ENCODE measurements around the gene MORN5. TPM values are rescaled to one million over a fixed set of nuclear protein-coding genes. Genes with fewer than 3 reads are reported as not detected.

MORN5 gene
- polyA plus RNA-seq, 2 of the 4 experiments (the other 2 are of a cell fraction): not detected

DNA sequence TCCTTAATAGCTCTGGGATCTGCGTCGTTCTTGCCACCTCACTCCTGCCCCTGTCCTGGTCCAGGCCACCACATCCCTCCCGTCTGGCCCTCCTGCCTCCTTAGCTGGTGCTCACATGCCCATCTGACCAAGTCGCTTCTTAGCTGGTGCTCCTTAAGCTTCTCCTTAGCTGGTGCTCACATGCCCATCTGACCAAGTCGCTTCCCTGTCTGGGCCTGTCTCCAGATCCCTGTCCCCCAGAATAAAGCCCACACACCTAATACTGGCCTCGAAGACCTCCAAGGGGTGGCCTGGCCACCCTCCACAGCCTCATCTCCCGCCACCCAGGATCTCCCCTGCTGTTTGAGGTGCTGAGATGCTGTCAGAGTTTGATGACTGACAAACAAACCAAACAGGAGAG is 35.2 kb upstream of the MORN5 start:
- ATAC-seq: no peak
- WGBS (ENCODE audit: missing lambda C conversion rate): 48% methylated on average over 6 of the region's 7 CpGs
- POLR2A ChIA-PET: interaction anchor here (2.1 kb wide), 1 partner anchor 140 kb away, joined by 8 read pairs; the partner anchor contains the start of genes MRRF and RBM18

DNA sequence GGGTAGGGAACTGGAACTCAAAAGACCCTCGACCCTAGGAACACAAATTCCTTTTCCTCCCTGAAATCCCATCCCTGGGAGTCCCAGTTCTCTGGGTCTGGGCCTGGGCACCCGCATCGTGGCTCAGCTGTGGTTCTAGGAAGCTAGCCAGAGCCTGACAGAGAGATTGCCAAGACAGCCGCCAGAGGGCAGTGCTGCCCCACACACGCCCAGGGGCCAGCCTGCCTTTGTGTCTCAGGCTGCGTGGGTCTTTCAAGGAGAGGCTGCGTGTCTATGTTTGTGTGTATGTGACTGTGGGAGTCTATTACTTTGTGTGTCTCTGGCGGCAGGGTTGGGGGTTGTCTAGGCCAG is 34.6 kb upstream of the MORN5 start:
- 9% methylated on average over 7 of the region's 8 CpGs for WGBS (ENCODE audit: missing lambda C conversion rate)
- ChIA-PET CTCF (interaction anchor here (0.6 to 20.3 kb wide), 52 partner anchors 9 to 698 kb away, joined by 3 to 541 read pairs (median 5); partner anchors contain the start of genes MORN5, MRRF, NDUFA8 and RBM18), POLR2A (interaction anchor here (2.1 kb wide), 1 partner anchor 139 kb away, joined by 8 read pairs; the partner anchor contains the start of genes MRRF and RBM18)
- peak overlapping the region; percentile 2; the same call in 1 of the 3 replicates for H3K4me2 ChIP-seq
- peak; percentile 71 to 87 for DNase-seq (ENCODE audit: low read depth in 1 of 2, low spot score in 1 of 2)
- no peak overlapping the region for H3K4me3 ChIP-seq
- no peaks in the 10 kb centered on the region for H3K9me3 ChIP-seq
- H3K4me1 ChIP-seq: peaks cover 10% of the 10 kb centered on the region; the same call in 2 of the 3 replicates
- H3K27ac ChIP-seq: peak overlapping the region; percentile 7 to 38; a peak in 2 of 6 replicates
- peak; percentile 83 to 91 for ATAC-seq
- FAIRE-seq: peak; percentile 84
- TF ChIP-seq ZC3H11A (IDR thresholded peaks at IDR 0.05): no peak
- TF ChIP-seq, protein P1, sequence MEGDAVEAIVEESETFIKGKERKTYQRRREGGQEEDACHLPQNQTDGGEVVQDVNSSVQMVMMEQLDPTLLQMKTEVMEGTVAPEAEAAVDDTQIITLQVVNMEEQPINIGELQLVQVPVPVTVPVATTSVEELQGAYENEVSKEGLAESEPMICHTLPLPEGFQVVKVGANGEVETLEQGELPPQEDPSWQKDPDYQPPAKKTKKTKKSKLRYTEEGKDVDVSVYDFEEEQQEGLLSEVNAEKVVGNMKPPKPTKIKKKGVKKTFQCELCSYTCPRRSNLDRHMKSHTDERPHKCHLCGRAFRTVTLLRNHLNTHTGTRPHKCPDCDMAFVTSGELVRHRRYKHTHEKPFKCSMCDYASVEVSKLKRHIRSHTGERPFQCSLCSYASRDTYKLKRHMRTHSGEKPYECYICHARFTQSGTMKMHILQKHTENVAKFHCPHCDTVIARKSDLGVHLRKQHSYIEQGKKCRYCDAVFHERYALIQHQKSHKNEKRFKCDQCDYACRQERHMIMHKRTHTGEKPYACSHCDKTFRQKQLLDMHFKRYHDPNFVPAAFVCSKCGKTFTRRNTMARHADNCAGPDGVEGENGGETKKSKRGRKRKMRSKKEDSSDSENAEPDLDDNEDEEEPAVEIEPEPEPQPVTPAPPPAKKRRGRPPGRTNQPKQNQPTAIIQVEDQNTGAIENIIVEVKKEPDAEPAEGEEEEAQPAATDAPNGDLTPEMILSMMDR (IDR thresholded peaks at IDR 0.05): peak; percentile 95
- no peak for TF ChIP-seq CBX2 (IDR thresholded peaks at IDR 0.05; ENCODE audit: borderline replicate concordance, low read depth)
- no peak for TF ChIP-seq FOSL2 (IDR thresholded peaks at IDR 0.05)
- TF ChIP-seq FOSL2 (CRISPR knock-in tag; IDR thresholded peaks at IDR 0.05): no peak
- no peak for TF ChIP-seq ESRRA (IDR thresholded peaks at IDR 0.05; ENCODE audit: borderline replicate concordance, low read length)
- TF ChIP-seq MAZ (IDR thresholded peaks at IDR 0.05; ENCODE audit: borderline replicate concordance, low read depth, low read length): no peak
- no peak for TF ChIP-seq CHD2 (IDR thresholded peaks at IDR 0.05; ENCODE audit: low read length, partially characterized antibody)
- TF ChIP-seq POLR2A (IDR thresholded peaks at IDR 0.05; ENCODE audit: low read length): no peak
- TF ChIP-seq, protein P2, sequence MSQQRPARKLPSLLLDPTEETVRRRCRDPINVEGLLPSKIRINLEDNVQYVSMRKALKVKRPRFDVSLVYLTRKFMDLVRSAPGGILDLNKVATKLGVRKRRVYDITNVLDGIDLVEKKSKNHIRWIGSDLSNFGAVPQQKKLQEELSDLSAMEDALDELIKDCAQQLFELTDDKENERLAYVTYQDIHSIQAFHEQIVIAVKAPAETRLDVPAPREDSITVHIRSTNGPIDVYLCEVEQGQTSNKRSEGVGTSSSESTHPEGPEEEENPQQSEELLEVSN (IDR thresholded peaks at IDR 0.05; ENCODE audit: borderline replicate concordance, low read depth): no peak
- TF ChIP-seq CEBPB (IDR thresholded peaks at IDR 0.05): no peak
- TF ChIP-seq PHF8 (IDR thresholded peaks at IDR 0.05; ENCODE audit: borderline replicate concordance, low read depth): no peak
- TF ChIP-seq, protein P3, sequence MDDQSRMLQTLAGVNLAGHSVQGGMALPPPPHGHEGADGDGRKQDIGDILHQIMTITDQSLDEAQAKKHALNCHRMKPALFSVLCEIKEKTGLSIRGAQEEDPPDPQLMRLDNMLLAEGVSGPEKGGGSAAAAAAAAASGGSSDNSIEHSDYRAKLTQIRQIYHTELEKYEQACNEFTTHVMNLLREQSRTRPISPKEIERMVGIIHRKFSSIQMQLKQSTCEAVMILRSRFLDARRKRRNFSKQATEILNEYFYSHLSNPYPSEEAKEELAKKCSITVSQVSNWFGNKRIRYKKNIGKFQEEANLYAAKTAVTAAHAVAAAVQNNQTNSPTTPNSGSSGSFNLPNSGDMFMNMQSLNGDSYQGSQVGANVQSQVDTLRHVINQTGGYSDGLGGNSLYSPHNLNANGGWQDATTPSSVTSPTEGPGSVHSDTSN (IDR thresholded peaks at IDR 0.05): no peak
- TF ChIP-seq SMC3 (IDR thresholded peaks at IDR 0.05): peak; percentile 97
- no peak for TF ChIP-seq SREBF2 (IDR thresholded peaks at IDR 0.05)
- no peak for TF ChIP-seq RFX5 (IDR thresholded peaks at IDR 0.05)

More for the DNA sequence above, 35.2 kb upstream of the MORN5 start:
- no peak for FAIRE-seq
- Histone ChIP-seq H3K27ac (no peak overlapping the region), H3K4me1 (peaks cover 10% of the 10 kb centered on the region; the same call in 2 of the 3 replicates), H3K9me3 (no peaks in the 10 kb centered on the region), H3K4me3 (no peak overlapping the region), H3K4me2 (no peak overlapping the region)
- DNase-seq (ENCODE audit: low read depth in 1 of 2, low spot score in 1 of 2): no peak
- TF ChIP-seq KDM5A (IDR thresholded peaks at IDR 0.05) (no peak), POLR2AphosphoS2 (conservative IDR thresholded peaks at IDR 0.05; ENCODE audit: low read length) (no peak), NR3C1 (IDR thresholded peaks at IDR 0.05) (no peak), POLR2A (IDR thresholded peaks at IDR 0.05; ENCODE audit: low read length) (no peak), TP53 (CRISPR knock-in tag; IDR thresholded peaks at IDR 0.05) (no peak), GATA3 (IDR thresholded peaks at IDR 0.05; ENCODE audit: borderline replicate concordance) (no peak), EHMT2 (IDR thresholded peaks at IDR 0.05; ENCODE audit: low read depth) (no peak), RNF2 (IDR thresholded peaks at IDR 0.05; ENCODE audit: borderline replicate concordance, low read depth) (no peak), CHD4 (IDR thresholded peaks at IDR 0.05; ENCODE audit: borderline replicate concordance) (no peak), MAZ (IDR thresholded peaks at IDR 0.05; ENCODE audit: borderline replicate concordance, low read depth, low read length) (no peak), TFCP2L1 (CRISPR knock-in tag; IDR thresholded peaks at IDR 0.05) (no peak), CHD2 (IDR thresholded peaks at IDR 0.05; ENCODE audit: low read length, partially characterized antibody) (no peak), SMC3 (IDR thresholded peaks at IDR 0.05) (no peak), PHF8 (IDR thresholded peaks at IDR 0.05; ENCODE audit: borderline replicate concordance, low read depth) (no peak)
- TF ChIP-seq, protein P2 (IDR thresholded peaks at IDR 0.05; ENCODE audit: borderline replicate concordance, low read depth): no peak
- TF ChIP-seq, protein P4, sequence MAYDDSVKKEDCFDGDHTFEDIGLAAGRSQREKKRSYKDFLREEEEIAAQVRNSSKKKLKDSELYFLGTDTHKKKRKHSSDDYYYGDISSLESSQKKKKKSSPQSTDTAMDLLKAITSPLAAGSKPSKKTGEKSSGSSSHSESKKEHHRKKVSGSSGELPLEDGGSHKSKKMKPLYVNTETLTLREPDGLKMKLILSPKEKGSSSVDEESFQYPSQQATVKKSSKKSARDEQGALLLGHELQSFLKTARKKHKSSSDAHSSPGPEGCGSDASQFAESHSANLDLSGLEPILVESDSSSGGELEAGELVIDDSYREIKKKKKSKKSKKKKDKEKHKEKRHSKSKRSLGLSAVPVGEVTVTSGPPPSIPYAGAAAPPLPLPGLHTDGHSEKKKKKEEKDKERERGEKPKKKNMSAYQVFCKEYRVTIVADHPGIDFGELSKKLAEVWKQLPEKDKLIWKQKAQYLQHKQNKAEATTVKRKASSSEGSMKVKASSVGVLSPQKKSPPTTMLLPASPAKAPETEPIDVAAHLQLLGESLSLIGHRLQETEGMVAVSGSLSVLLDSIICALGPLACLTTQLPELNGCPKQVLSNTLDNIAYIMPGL (CRISPR knock-in tag; IDR thresholded peaks at IDR 0.05; ENCODE audit: borderline replicate concordance): no peak
- TF ChIP-seq, protein P5, sequence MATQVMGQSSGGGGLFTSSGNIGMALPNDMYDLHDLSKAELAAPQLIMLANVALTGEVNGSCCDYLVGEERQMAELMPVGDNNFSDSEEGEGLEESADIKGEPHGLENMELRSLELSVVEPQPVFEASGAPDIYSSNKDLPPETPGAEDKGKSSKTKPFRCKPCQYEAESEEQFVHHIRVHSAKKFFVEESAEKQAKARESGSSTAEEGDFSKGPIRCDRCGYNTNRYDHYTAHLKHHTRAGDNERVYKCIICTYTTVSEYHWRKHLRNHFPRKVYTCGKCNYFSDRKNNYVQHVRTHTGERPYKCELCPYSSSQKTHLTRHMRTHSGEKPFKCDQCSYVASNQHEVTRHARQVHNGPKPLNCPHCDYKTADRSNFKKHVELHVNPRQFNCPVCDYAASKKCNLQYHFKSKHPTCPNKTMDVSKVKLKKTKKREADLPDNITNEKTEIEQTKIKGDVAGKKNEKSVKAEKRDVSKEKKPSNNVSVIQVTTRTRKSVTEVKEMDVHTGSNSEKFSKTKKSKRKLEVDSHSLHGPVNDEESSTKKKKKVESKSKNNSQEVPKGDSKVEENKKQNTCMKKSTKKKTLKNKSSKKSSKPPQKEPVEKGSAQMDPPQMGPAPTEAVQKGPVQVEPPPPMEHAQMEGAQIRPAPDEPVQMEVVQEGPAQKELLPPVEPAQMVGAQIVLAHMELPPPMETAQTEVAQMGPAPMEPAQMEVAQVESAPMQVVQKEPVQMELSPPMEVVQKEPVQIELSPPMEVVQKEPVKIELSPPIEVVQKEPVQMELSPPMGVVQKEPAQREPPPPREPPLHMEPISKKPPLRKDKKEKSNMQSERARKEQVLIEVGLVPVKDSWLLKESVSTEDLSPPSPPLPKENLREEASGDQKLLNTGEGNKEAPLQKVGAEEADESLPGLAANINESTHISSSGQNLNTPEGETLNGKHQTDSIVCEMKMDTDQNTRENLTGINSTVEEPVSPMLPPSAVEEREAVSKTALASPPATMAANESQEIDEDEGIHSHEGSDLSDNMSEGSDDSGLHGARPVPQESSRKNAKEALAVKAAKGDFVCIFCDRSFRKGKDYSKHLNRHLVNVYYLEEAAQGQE (IDR thresholded peaks at IDR 0.05): no peak
- TF ChIP-seq, protein P6, sequence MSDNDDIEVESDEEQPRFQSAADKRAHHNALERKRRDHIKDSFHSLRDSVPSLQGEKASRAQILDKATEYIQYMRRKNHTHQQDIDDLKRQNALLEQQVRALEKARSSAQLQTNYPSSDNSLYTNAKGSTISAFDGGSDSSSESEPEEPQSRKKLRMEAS (IDR thresholded peaks at IDR 0.05): no peak
- CTCF ChIA-PET: interaction anchor here (0.6 to 20.3 kb wide), 55 partner anchors 8 to 699 kb away, joined by 3 to 541 read pairs (median 5); partner anchors contain the start of genes MORN5, MRRF, NDUFA8 and RBM18
